GM12878 (cell line): ENCODE results near the gene RNF220. TPM values are rescaled to one million over a fixed set of nuclear protein-coding genes. Genes with fewer than 3 reads are reported as not detected.

Experiments
- ASH2L ChIP-seq: fragments of 300-600, 200-600 bp; sonication (generic); IDR thresholded peaks from 2 replicates; pipeline ENCODE4 v1.6.1; 2017; ENCODE audit warnings: low read depth, mild to moderate bottlenecking, borderline replicate concordance
- RAD21 ChIP-seq: IDR thresholded peaks from 2 replicates; pipeline ENCODE4 v1.6.1; 2011; ENCODE audit warnings: mild to moderate bottlenecking, low read depth, low read length, moderate library complexity; ENCODE audit not compliant: insufficient read depth
- RELA ChIP-seq: fragments of 450-650 bp; IDR thresholded peaks from 2 replicates; pipeline ENCODE4 v1.8.0; 2014; ENCODE audit warnings: borderline replicate concordance; ENCODE audit not compliant: partially characterized antibody
- RFX5 ChIP-seq: IDR thresholded peaks from 2 replicates; pipeline ENCODE4 v1.6.1; 2011; ENCODE audit warnings: low read depth, low read length, improper control_type of control experiment
- SIX5 ChIP-seq: IDR thresholded peaks from 2 replicates; pipeline ENCODE4 v1.6.1; 2011; ENCODE audit warnings: mild to moderate bottlenecking, low read depth, low read length, moderate library complexity; ENCODE audit not compliant: severe bottlenecking
- SRF ChIP-seq, 2 experiments: IDR thresholded peaks; 2 replicates each; pipeline ENCODE4 v1.6.1; 2011; ENCODE audit warnings: low read depth in 2 of 2, low read length in 2 of 2, mild to moderate bottlenecking in 1 of 2, moderate library complexity in 1 of 2
- ZBED1 ChIP-seq: IDR thresholded peaks from 2 replicates; pipeline ENCODE4 v1.6.1; 2016; ENCODE audit warnings: borderline replicate concordance
- ZNF622 ChIP-seq: fragments of 450-650 bp; IDR thresholded peaks from 2 replicates; pipeline ENCODE4 v1.6.1; 2017; ENCODE audit warnings: mild to moderate bottlenecking, inconsistent platforms
- polyA plus RNA-seq, 11 experiments: library from polyadenylated mRNA; depleted of rRNA in 4 of 11; unstranded in 6 of 11; stranded (reverse) in 5 of 11; fragments of >200 nt; fragmentation: Nextera tagmentation in 4 of 11; fragmentation: Illumina TruSeq in 1 of 11; extraction: Ambion mirVana in 4 of 11; extraction: Trizol in 1 of 11; gene quantifications; 1 replicate in 1 of 11; 2 replicates in 10 of 11; pipeline versions ENCODE4 v1.2.1 to v1.2.3, GENCODE V29; 2011 to 2016; ENCODE audit warnings: inconsistent platforms in 2 of 11, missing spikeins in 2 of 11, low read depth in 1 of 11
- total RNA-seq, 4 experiments: library from RNA; depleted of rRNA in 3 of 4; stranded (reverse); fragments of >200 nt in 3 of 4; fragmentation: Illumina TruSeq in 1 of 4; extraction: Trizol in 1 of 4; gene quantifications; 2 replicates each; pipeline versions ENCODE4 v1.2.1 to v1.2.3, GENCODE V29; 2013 to 2021
- TF ChIP-seq, protein P1 (sequence below): fragments of 450-650 bp; IDR thresholded peaks from 2 replicates; pipeline ENCODE4 v1.6.1; 2017; ENCODE audit warnings: mild to moderate bottlenecking
- TF ChIP-seq, protein P2 (sequence below): IDR thresholded peaks from 2 replicates; pipeline ENCODE4 v1.6.1; 2011; ENCODE audit warnings: mild to moderate bottlenecking, low read depth, low read length, moderate library complexity; ENCODE audit not compliant: insufficient replicate concordance
- TF ChIP-seq, protein P3 (sequence below): fragments of 450-650 bp; formaldehyde crosslinking; IDR thresholded peaks from 2 replicates; pipeline ENCODE4 v1.4.0; 2020; ENCODE audit warnings: mild to moderate bottlenecking, moderate library complexity

RNF220 gene
- total and polyA plus RNA-seq, 10 of the 15 experiments (the other 5 are each of a cell fraction or from before 2014, with no cell fraction given), result 4.6 to 84.1 (median 53.7) TPM

DNA sequence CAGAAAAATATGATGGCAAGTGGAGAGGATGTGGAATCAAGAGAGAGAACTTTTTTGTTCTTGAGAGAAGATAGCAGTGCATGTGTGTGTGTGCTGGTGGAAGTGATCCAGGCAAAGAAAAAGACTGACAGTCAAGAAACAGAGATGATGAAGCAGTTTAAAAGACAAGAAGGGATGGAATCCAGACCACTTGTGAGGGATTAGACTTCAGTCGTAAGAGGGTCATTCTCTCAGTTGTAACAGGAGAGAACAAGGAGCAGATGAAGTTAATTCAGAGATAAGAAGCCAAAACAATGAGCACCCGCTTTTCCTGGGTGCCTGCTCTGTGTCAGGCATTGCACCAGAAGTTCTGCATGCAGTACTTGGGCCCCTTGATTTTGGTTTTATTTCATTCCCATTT lies 76.6 kb downstream of the RNF220 start (continued):
- TF ChIP-seq, protein P1, sequence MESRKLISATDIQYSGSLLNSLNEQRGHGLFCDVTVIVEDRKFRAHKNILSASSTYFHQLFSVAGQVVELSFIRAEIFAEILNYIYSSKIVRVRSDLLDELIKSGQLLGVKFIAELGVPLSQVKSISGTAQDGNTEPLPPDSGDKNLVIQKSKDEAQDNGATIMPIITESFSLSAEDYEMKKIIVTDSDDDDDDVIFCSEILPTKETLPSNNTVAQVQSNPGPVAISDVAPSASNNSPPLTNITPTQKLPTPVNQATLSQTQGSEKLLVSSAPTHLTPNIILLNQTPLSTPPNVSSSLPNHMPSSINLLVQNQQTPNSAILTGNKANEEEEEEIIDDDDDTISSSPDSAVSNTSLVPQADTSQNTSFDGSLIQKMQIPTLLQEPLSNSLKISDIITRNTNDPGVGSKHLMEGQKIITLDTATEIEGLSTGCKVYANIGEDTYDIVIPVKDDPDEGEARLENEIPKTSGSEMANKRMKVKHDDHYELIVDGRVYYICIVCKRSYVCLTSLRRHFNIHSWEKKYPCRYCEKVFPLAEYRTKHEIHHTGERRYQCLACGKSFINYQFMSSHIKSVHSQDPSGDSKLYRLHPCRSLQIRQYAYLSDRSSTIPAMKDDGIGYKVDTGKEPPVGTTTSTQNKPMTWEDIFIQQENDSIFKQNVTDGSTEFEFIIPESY, result no peak
- TF ChIP-seq, protein P2, sequence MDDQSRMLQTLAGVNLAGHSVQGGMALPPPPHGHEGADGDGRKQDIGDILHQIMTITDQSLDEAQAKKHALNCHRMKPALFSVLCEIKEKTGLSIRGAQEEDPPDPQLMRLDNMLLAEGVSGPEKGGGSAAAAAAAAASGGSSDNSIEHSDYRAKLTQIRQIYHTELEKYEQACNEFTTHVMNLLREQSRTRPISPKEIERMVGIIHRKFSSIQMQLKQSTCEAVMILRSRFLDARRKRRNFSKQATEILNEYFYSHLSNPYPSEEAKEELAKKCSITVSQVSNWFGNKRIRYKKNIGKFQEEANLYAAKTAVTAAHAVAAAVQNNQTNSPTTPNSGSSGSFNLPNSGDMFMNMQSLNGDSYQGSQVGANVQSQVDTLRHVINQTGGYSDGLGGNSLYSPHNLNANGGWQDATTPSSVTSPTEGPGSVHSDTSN, result no peak
- no peak for TF ChIP-seq ASH2L
- TF ChIP-seq, protein P3, sequence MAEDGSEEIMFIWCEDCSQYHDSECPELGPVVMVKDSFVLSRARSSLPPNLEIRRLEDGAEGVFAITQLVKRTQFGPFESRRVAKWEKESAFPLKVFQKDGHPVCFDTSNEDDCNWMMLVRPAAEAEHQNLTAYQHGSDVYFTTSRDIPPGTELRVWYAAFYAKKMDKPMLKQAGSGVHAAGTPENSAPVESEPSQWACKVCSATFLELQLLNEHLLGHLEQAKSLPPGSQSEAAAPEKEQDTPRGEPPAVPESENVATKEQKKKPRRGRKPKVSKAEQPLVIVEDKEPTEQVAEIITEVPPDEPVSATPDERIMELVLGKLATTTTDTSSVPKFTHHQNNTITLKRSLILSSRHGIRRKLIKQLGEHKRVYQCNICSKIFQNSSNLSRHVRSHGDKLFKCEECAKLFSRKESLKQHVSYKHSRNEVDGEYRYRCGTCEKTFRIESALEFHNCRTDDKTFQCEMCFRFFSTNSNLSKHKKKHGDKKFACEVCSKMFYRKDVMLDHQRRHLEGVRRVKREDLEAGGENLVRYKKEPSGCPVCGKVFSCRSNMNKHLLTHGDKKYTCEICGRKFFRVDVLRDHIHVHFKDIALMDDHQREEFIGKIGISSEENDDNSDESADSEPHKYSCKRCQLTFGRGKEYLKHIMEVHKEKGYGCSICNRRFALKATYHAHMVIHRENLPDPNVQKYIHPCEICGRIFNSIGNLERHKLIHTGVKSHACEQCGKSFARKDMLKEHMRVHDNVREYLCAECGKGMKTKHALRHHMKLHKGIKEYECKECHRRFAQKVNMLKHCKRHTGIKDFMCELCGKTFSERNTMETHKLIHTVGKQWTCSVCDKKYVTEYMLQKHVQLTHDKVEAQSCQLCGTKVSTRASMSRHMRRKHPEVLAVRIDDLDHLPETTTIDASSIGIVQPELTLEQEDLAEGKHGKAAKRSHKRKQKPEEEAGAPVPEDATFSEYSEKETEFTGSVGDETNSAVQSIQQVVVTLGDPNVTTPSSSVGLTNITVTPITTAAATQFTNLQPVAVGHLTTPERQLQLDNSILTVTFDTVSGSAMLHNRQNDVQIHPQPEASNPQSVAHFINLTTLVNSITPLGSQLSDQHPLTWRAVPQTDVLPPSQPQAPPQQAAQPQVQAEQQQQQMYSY (CRISPR knock-in tag), result no peak
- no peak for TF ChIP-seq SIX5
- no peak for TF ChIP-seq RAD21
- no peak for TF ChIP-seq ZBED1
- no peak for TF ChIP-seq RELA
- TF ChIP-seq ZNF622, result no peak
- TF ChIP-seq SRF (IDR thresholded peaks at IDR 0.05; ENCODE audit: low read depth in 2 of 2, low read length in 2 of 2), result no peak
- no peak for TF ChIP-seq RFX5
